Left lung (tissue), 10 donors: ENCODE results near the gene OLIG1. TPM values are rescaled to one million over a fixed set of nuclear protein-coding genes. Genes with fewer than 3 reads are reported as not detected.

Source experiments
- ATAC-seq: fragments of 200-7000 bp; cut with Tn5 transposase; one replicate; pipeline ENCODE4 v1.9.1; 2020; ENCODE audit warnings: moderate library complexity
- DNase-seq, 4 donors: peaks; one replicate each; pipeline ENCODE4 v3.0.0-alpha.2; 2013 to 2020
- H3K27ac ChIP-seq, 2 donors: fragments of 200-600 bp; sonication (generic) in 1 of 2; one replicate each; pipeline versions ENCODE4 v1.5.0 to v1.8.0; 2020 to 2021
- H3K27me3 ChIP-seq, 2 donors: fragments of 200-600 bp; sonication (generic) in 1 of 2; one replicate each; pipeline versions ENCODE4 v1.5.0 to v1.8.0; 2020 to 2021
- H3K36me3 ChIP-seq, 2 donors: fragments of 200-600 bp; sonication (generic) in 1 of 2; one replicate each; pipeline versions ENCODE4 v1.5.0 to v1.8.0; 2020 to 2021
- H3K4me1 ChIP-seq, 2 donors: fragments of 200-600 bp; one replicate each; pipeline ENCODE4 v1.8.0; 2021
- H3K4me3 ChIP-seq, 2 donors: fragments of 200-600 bp; sonication (generic) in 1 of 2; one replicate each; pipeline versions ENCODE4 v1.5.0 to v1.8.0; 2020 to 2021; ENCODE audit warnings: mild to moderate bottlenecking in 1 of 2
- H3K9me3 ChIP-seq, 2 donors: fragments of 200-600 bp; sonication (generic) in 1 of 2; one replicate each; pipeline versions ENCODE4 v1.5.0 to v1.8.0; 2020 to 2021
- CTCF ChIP-seq, 2 donors: fragments of 200-600 bp; sonication (generic) in 1 of 2; IDR thresholded peaks; one replicate each; pipeline versions ENCODE4 v1.5.0 to v1.8.0; 2021; ENCODE audit warnings: antibody characterized with exemption in 2 of 2
- intact Hi-C, 2 donors: fragments of 100-400 bp; cut with DNase I; formaldehyde crosslinking; loops; one replicate each; pipeline versions ENCODE4 v1.11.2 to v1.14.2; 2022
- polyA plus RNA-seq, 6 donors: library from polyadenylated mRNA; unstranded; fragments of 120-200 nt; gene quantifications; one replicate each; pipeline ENCODE4 v1.2.1, GENCODE V29; 2013; ENCODE audit not compliant: insufficient read length in 6 of 6
- total RNA-seq, 2 donors: library from RNA; stranded (reverse); fragmentation: NEBNext Ultra II Directional; extraction: Animal tissue kit (Norgen Biotek cat#: 25700); gene quantifications; one replicate each; pipeline ENCODE4 v1.2.1, GENCODE V29; 2021
- donor health status: DM: no; HTN: yes; CAD: no.
- donor health status: DM: no; HTN: no; CAD: no.

OLIG1 gene
- total and polyA plus RNA-seq, 8 donors, result 0.06 to 4.2 (median 0.16) TPM; not detected in 1

- Histone ChIP-seq H3K27me3 (peaks cover 0 to 50% of the 10 kb centered on the region in 2 donors), H3K4me1 (peaks cover 0 to 12% of the 10 kb centered on the region in 2 donors), H3K27ac (no peak overlapping the region), H3K4me3 (no peak overlapping the region), H3K9me3 (no peaks in the 10 kb centered on the region), H3K36me3 (no peaks in the 10 kb centered on the region)
- no peak for ATAC-seq
- DNase-seq, result no peak
- intact Hi-C loops, result no loop called here
- TF ChIP-seq CTCF (IDR thresholded peaks at IDR 0.05), result no peak
Observed at GRCh38 chr21:33051925-33052324, 18.0 kb upstream of the OLIG1 start.

- peaks cover 0 to 30% of the 10 kb centered on the region in 2 donors for H3K27me3 ChIP-seq
- H3K4me3 ChIP-seq, result no peak overlapping the region
- peaks cover 0 to 28% of the 10 kb centered on the region in 2 donors for H3K4me1 ChIP-seq
- ATAC-seq, result no peak
- intact Hi-C loops, result no loop called here
- no peak for TF ChIP-seq CTCF (IDR thresholded peaks at IDR 0.05)
- DNase-seq, result no peak
- no peaks in the 10 kb centered on the region for H3K9me3 ChIP-seq
- H3K27ac ChIP-seq, result no peak overlapping the region
- H3K36me3 ChIP-seq, result no peaks in the 10 kb centered on the region
Observed at GRCh38 chr21:33053951-33054350, 16.0 kb upstream of the OLIG1 start.

- Histone ChIP-seq H3K4me1 (peaks cover 0 to 44% of the 10 kb centered on the region in 2 donors), H3K4me3 (no peak overlapping the region), H3K27me3 (peaks cover 0 to 34% of the 10 kb centered on the region in 2 donors), H3K9me3 (no peaks in the 10 kb centered on the region), H3K27ac (no peak overlapping the region), H3K36me3 (no peaks in the 10 kb centered on the region)
- intact Hi-C loops, result no loop called here
- no peak for TF ChIP-seq CTCF (IDR thresholded peaks at IDR 0.05)
- ATAC-seq, result no peak
- DNase-seq, result no peak
Observed at GRCh38 chr21:33055991-33056390, 13.9 kb upstream of the OLIG1 start.

- no peak for ATAC-seq
- peaks cover 0 to 34% of the 10 kb centered on the region in 2 donors for H3K27me3 ChIP-seq
- TF ChIP-seq CTCF (IDR thresholded peaks at IDR 0.05), result no peak
Observed at GRCh38 chr21:33057385-33057940, 12.5 kb upstream of the OLIG1 start.

GRCh38 chr21:33058527-33058926 is 11.4 kb upstream of the OLIG1 start:
- Histone ChIP-seq H3K4me1 (peaks cover 0 to 51% of the 10 kb centered on the region in 2 donors), H3K27me3 (peaks cover 0 to 37% of the 10 kb centered on the region in 2 donors), H3K4me3 (no peak overlapping the region), H3K9me3 (no peaks in the 10 kb centered on the region), H3K36me3 (no peaks in the 10 kb centered on the region), H3K27ac (peak overlapping the region in 1 of 2 donors; percentile 87)
- DNase-seq (no peak), ATAC-seq (no peak)
- TF ChIP-seq CTCF (IDR thresholded peaks at IDR 0.05), result no peak
- intact Hi-C loops, result no loop called here

More at GRCh38 chr21:33057385-33057940, 12.5 kb upstream of the OLIG1 start:
- Histone ChIP-seq H3K9me3 (no peaks in the 10 kb centered on the region), H3K36me3 (no peaks in the 10 kb centered on the region), H3K27ac (no peak overlapping the region), H3K4me1 (peaks cover 0 to 44% of the 10 kb centered on the region in 2 donors), H3K4me3 (no peak overlapping the region)
- no peak for DNase-seq
- intact Hi-C loops, result no loop called here
